ENCODE data around the gene TIGD6. TPM values are rescaled to one million over a fixed set of nuclear protein-coding genes. Genes with fewer than 3 reads are reported as not detected.

The TIGD6 gene
- total and polyA plus RNA-seq, 2 experiments from 2014 or later, result 3.5 to 11.4 TPM

DNA sequence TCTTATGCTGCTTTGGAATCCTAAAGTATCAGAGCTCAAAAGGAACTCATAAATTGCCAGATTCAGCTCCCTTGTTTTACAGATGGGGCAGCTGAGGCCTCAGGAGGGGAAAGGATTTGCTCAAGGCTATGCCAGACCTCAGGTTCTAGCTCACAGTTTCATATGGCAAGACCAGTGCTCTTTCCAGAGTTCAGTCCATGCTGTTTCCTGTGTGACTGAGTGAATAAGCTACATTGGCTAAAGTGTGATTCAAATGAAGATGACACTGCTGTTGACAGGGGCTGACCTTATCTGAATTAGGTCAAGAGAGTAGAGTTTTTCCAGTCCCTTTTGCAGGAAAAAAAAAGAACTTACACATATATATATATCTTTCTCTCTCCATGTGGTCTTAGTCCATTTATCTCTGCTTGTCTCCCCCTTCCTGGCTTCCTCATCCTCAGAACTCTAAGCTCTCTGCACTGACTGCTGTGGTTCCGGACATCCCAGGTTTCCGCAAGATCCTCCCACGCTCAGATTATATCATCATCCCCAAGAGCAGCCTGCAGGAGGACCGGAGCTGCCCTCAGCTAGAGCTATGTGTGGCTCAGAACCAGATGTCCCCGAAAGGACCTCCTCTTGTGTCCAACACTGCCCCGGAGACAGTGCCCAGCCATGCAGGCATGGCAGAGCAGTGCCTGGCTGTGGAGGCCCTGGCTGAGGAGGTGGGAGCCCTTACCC lies 9.4 kb upstream of the TIGD6 start:
- Histone ChIP-seq H3K4me3 (no peak overlapping the region), H3K27ac (no peak overlapping the region), H3K4me1 (ENCODE audit: low read depth) (no peaks in the 10 kb centered on the region), H3K9me3 (ENCODE audit: low read depth) (no peaks in the 10 kb centered on the region), H3K27me3 (no peaks in the 10 kb centered on the region), H3K36me3 (peaks cover 57% of the 10 kb centered on the region)
- DNase-seq (ENCODE audit: low read depth in 1 of 2, low spot score in 1 of 2), result peak in 1 of 2 donors; percentile 58
- TF ChIP-seq, protein P1, sequence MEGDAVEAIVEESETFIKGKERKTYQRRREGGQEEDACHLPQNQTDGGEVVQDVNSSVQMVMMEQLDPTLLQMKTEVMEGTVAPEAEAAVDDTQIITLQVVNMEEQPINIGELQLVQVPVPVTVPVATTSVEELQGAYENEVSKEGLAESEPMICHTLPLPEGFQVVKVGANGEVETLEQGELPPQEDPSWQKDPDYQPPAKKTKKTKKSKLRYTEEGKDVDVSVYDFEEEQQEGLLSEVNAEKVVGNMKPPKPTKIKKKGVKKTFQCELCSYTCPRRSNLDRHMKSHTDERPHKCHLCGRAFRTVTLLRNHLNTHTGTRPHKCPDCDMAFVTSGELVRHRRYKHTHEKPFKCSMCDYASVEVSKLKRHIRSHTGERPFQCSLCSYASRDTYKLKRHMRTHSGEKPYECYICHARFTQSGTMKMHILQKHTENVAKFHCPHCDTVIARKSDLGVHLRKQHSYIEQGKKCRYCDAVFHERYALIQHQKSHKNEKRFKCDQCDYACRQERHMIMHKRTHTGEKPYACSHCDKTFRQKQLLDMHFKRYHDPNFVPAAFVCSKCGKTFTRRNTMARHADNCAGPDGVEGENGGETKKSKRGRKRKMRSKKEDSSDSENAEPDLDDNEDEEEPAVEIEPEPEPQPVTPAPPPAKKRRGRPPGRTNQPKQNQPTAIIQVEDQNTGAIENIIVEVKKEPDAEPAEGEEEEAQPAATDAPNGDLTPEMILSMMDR (IDR thresholded peaks at IDR 0.05; ENCODE audit: low read depth, low read length), result no peak

DNA sequence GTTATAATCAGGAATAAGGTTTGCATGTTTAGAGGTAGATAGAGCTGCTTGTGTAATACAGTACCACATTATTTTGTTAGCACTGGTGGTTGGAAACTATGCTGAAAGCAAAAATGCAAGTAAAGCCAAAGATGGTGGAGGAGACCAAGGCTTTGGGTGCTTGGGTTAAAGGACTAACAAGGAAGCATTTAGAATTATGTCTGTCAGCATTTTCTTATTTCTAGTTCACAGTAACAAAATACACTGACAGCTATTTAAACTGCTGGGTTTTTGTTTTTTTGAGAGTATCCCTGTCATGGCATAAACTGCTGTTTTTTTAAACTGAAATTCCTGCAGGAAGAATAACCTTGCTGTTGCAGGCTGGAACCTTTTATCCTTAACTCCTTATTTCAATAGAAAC lies 6.6 kb upstream of the TIGD6 start:
- H3K4me3 ChIP-seq, result no peak overlapping the region
- H3K9me3 ChIP-seq (ENCODE audit: low read depth), result no peaks in the 10 kb centered on the region
- TF ChIP-seq, protein P1 (IDR thresholded peaks at IDR 0.05; ENCODE audit: low read depth, low read length), result no peak
- H3K27me3 ChIP-seq, result no peaks in the 10 kb centered on the region
- peaks cover 2% of the 10 kb centered on the region for H3K4me1 ChIP-seq (ENCODE audit: low read depth)
- H3K36me3 ChIP-seq, result peaks cover 31% of the 10 kb centered on the region
- no peak for DNase-seq (ENCODE audit: low read depth in 1 of 2, low spot score in 1 of 2)
- H3K27ac ChIP-seq, result no peak overlapping the region

DNA sequence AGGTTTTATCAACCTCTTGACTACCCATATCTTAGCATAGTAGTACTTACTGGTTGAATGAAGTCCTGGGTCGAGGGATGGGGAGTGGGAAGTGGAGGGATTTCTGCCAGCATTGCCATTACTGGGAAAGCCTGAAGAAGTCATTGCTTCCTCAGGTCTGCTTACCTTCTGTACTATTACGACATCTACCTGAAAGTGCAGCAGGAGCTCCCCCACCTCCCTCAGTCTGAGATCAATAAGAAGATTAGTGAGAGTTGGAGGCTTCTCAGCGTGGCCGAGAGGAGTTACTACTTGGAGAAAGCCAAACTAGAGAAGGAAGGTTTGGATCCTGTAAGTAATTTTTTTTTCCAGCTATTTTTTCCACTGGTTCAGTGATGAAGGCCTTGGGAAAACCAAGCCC lies 5.9 kb upstream of the TIGD6 start:
- Histone ChIP-seq H3K27ac (no peak overlapping the region), H3K27me3 (no peaks in the 10 kb centered on the region), H3K4me3 (no peak overlapping the region), H3K36me3 (peaks cover 30% of the 10 kb centered on the region), H3K9me3 (ENCODE audit: low read depth) (no peaks in the 10 kb centered on the region), H3K4me1 (ENCODE audit: low read depth) (peaks cover 4% of the 10 kb centered on the region)
- no peak for DNase-seq (ENCODE audit: low read depth in 1 of 2, low spot score in 1 of 2)
- TF ChIP-seq, protein P1 (IDR thresholded peaks at IDR 0.05; ENCODE audit: low read depth, low read length), result no peak

DNA sequence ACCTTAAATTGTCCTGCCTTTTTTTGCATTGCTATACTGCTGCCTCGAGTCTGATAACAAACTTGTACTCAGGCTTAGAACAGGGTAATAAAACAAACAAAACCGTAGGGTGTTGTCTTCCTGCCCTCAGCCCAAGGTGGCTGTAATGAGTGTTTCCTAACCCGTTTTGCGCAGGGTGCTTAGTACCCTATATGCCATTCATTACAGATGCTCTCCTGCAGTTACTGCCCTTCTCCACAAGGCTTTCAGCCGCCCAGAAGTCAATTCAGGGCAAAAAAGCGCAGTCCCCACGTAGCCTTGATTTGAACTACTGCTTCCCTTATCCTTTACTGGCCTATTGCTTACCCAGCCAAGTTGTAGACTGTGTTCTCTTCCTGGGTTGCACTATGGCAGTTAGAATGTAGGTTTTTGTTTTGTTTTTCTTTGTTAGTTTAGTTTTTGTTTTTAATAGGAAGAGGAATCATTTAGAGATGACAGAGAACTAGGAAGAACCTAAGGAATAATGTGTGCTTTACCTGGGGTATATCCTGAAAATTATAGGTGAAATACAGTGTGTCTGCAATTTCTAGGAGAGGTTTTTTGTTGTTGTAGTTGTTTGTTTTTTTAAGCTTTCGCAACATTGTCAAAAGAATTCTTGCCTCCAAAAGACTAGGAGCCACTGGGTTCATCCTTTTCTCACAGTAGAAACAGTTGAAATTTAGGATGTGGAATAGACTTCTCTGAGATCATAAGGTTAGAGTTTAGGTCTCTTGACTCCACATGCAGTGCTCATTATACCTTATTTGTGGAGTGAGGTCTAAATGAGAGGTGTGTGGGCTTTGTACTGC lies 1.4 kb upstream of the TIGD6 start:
- H3K27ac ChIP-seq, result no peak overlapping the region
- DNase-seq (ENCODE audit: low read depth in 1 of 2, low spot score in 1 of 2), result peak; percentile 63 to 83
- H3K4me3 ChIP-seq, result peak overlapping the region; percentile 80
- H3K36me3 ChIP-seq, result peaks cover 5% of the 10 kb centered on the region
- no peaks in the 10 kb centered on the region for H3K27me3 ChIP-seq
- TF ChIP-seq, protein P1 (IDR thresholded peaks at IDR 0.05; ENCODE audit: low read depth, low read length), result peak; percentile 69
- peaks cover 4% of the 10 kb centered on the region for H3K4me1 ChIP-seq (ENCODE audit: low read depth)
- H3K9me3 ChIP-seq (ENCODE audit: low read depth), result no peaks in the 10 kb centered on the region

DNA sequence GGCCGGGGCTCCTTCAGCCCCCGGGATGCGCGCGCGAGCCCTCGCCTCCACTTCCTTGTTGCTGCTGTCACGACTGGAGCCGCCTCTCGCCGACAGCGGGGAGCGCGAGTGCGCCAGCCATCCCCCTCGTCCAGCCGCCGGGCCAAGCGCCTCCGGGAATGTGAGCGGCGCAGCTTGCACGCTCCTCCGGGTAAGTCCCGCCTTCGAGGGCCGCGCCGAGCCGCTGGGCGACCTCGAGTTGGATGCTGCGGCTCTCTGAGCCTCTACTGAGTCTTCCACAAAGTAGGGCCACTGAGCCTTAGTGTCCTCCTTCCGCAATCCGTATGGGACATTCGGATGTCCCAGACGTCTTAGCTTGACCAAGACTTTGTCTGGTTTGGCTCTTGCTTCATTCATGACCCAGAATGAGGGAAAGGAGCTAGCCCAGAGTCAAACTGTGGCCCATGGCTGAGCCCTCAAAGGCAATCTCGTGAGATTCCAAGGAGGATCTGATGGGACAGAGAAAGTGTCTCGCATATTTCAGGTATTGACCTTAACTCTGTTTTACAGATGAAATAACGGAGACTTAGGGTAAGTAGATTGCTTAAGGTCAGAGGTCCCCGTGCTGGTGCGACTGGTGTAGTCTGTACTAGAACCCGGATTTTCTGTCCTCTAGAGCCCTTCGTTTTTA lies 671 bp upstream of the TIGD6 start:
- DNase-seq (ENCODE audit: low read depth in 1 of 2, low spot score in 1 of 2), result peak; percentile 37 to 55
- H3K4me3 ChIP-seq, result peak overlapping the region; percentile 80
- TF ChIP-seq, protein P1 (IDR thresholded peaks at IDR 0.05; ENCODE audit: low read depth, low read length), result no peak
- no peaks in the 10 kb centered on the region for H3K9me3 ChIP-seq (ENCODE audit: low read depth)
- H3K36me3 ChIP-seq, result peaks cover 5% of the 10 kb centered on the region
- H3K4me1 ChIP-seq (ENCODE audit: low read depth), result peaks cover 4% of the 10 kb centered on the region
- peak overlapping the region; percentile 91 for H3K27ac ChIP-seq
- no peaks in the 10 kb centered on the region for H3K27me3 ChIP-seq

Measured in cardiac muscle cell (in vitro differentiated cells and primary cell).